Testis (tissue), 3 donors: ENCODE data around the gene NCBP2. TPM values are rescaled to one million over a fixed set of nuclear protein-coding genes. Genes with fewer than 3 reads are reported as not detected.

Experiments used
- DNase-seq: peaks from one replicate; pipeline ENCODE4 v3.0.0-alpha.2; 2019
- H3K27ac ChIP-seq, 2 donors: fragments of 200-600 bp; sonication (generic); one replicate each; pipeline ENCODE4 v1.5.1; 2019
- H3K27me3 ChIP-seq: fragments of 200-600 bp; sonication (generic); one replicate; pipeline ENCODE4 v1.5.1; 2019
- H3K36me3 ChIP-seq: fragments of 200-600 bp; sonication (generic); one replicate; pipeline ENCODE4 v1.5.1; 2017; ENCODE audit warnings: low read depth; ENCODE audit errors: missing control alignments
- H3K4me1 ChIP-seq: fragments of 200-600 bp; sonication (generic); one replicate; pipeline ENCODE4 v1.5.1; 2019
- H3K4me3 ChIP-seq, 2 donors: fragments of 200-600 bp; sonication (generic); one replicate each; pipeline ENCODE4 v1.5.1; 2017 to 2019
- H3K9me3 ChIP-seq: fragments of 200-600 bp; sonication (generic); one replicate; pipeline ENCODE4 v1.5.1; 2017
- CTCF ChIP-seq, 3 experiments: fragments of 450-650 bp in 2 of 3; fragments of 200-600 bp in 1 of 3; sonication (generic) in 1 of 3; IDR thresholded peaks; one replicate each; pipeline ENCODE4 v1.5.1; 2016 to 2019; ENCODE audit warnings: antibody characterized with exemption in 3 of 3, mild to moderate bottlenecking in 2 of 3, moderate library complexity in 1 of 3
- POLR2A ChIP-seq: fragments of 450-650 bp; IDR thresholded peaks from one replicate; pipeline ENCODE4 v1.6.1; 2017; ENCODE audit warnings: antibody characterized with exemption, mild to moderate bottlenecking, moderate library complexity
- WGBS, 2 donors: methylation state at CpG; one replicate each; pipeline ENCODE4 v1.1.5; 2018; 5-methylcytosine and 5-hydroxymethylcytosine counted together
- intact Hi-C: fragments of 100-400 bp; cut with DNase I; formaldehyde crosslinking; loops from one replicate; pipeline ENCODE4 v1.15.1; 2023; ENCODE audit warnings: low total_unique reads
- polyA plus RNA-seq: library from polyadenylated mRNA; stranded (reverse); fragments of 350-450 nt; fragmentation: Illumina TruSeq; extraction: RNeasy Lipid Tissue Mini Kit (QIAGEN cat#74804); gene quantifications from one replicate; pipeline ENCODE4 v1.2.3, GENCODE V29; 2014; ENCODE audit warnings: low read depth, low replicate concordance; ENCODE audit not compliant: insufficient read depth
- total RNA-seq, 2 donors: library from RNA; depleted of rRNA; stranded (reverse); fragments of >200 nt; gene quantifications; one replicate each; pipeline ENCODE4 v1.2.3, GENCODE V29; 2016

Gene NCBP2
- total and polyA plus RNA-seq, 3 donors from 2014 or later: 30.6 to 53.3 (median 40.8) TPM

GRCh38 chr3:196932600-196932999, 9.7 kb downstream of the NCBP2 start:
- WGBS, 2 donors: 90 to 95% methylated on average over 3 of the region's 3 CpGs
- Histone ChIP-seq H3K4me1 (no peaks in the 10 kb centered on the region), H3K9me3 (no peaks in the 10 kb centered on the region), H3K36me3 (no peaks in the 10 kb centered on the region), H3K27me3 (no peaks in the 10 kb centered on the region), H3K4me3 (no peak overlapping the region), H3K27ac (no peak overlapping the region)
- intact Hi-C loops: no loop called here
- no peak for DNase-seq
- TF ChIP-seq POLR2A (no peak), CTCF (IDR thresholded peaks at IDR 0.05) (no peak)

DNA sequence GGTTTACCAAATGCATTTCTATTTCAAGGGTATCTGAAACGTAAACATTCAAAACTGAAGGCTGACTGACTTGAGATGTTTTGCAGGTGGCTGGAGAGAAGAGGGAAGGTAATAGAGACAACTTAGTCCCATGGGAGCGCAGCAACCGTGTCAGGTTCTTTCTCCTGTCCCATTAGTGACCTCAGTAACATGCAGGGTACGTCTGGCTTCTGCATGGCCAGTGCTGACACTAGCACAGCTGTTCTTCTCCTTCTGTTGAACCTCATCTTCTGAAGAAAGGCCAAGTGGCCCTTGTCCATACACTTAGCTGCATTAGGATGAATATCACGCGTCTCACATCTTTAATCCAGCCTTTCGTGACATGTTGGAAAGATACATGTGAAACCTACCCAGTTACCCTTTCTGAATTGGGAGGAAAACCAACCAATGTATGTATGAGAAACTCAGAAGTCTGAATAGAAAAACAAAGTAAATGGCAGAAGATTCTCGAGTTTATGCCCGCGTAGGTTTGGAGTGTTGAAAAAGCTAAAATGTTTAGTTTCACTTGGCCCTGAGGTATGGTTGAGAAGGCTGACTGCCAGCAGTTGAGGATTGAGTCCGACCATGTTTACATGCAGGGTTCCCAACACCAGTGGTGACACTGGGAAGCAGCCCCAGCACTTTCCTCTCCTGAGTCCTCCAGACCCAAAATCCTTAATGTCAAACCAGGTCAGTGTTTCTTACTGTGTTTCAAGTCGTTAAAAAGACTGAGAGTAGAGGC, 10.3 kb downstream of the NCBP2 start:
- Histone ChIP-seq H3K36me3 (no peaks in the 10 kb centered on the region), H3K4me1 (no peaks in the 10 kb centered on the region), H3K27ac (no peak overlapping the region), H3K4me3 (no peak overlapping the region), H3K9me3 (no peaks in the 10 kb centered on the region), H3K27me3 (no peaks in the 10 kb centered on the region)
- DNase-seq: no peak
- 86 to 88% methylated on average over 12 of the region's 12 CpGs for WGBS, 2 donors
- TF ChIP-seq POLR2A: no peak
- TF ChIP-seq CTCF (IDR thresholded peaks at IDR 0.05): no peak
- intact Hi-C loops: no loop called here

DNA sequence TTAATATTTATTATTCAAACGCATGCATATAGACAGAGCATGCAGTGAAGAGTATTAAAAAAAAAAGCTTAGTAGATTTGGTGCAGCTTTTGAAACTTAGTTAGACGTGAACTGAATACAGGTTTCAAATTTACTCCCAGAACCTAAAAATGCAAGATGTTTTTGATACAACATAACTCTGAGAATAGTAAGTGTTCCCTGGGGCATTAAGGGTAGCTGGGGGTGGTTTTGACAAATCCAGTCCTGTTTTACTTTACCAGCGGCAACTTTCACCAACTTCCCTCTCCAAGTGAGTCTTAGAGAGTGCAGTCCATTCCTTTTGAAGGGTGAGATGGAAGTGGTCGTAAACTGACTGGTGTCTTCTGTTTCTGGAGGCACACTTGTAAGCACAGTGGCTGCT, 11.2 kb downstream of the NCBP2 start:
- 87% methylated on average over 4 of the region's 4 CpGs for WGBS, 2 donors
- Histone ChIP-seq H3K9me3 (no peaks in the 10 kb centered on the region), H3K36me3 (no peaks in the 10 kb centered on the region), H3K27ac (no peak overlapping the region), H3K4me3 (no peak overlapping the region), H3K4me1 (no peaks in the 10 kb centered on the region), H3K27me3 (no peaks in the 10 kb centered on the region)
- intact Hi-C loops: no loop called here
- TF ChIP-seq CTCF (IDR thresholded peaks at IDR 0.05) (no peak), POLR2A (no peak)
- no peak for DNase-seq

DNA sequence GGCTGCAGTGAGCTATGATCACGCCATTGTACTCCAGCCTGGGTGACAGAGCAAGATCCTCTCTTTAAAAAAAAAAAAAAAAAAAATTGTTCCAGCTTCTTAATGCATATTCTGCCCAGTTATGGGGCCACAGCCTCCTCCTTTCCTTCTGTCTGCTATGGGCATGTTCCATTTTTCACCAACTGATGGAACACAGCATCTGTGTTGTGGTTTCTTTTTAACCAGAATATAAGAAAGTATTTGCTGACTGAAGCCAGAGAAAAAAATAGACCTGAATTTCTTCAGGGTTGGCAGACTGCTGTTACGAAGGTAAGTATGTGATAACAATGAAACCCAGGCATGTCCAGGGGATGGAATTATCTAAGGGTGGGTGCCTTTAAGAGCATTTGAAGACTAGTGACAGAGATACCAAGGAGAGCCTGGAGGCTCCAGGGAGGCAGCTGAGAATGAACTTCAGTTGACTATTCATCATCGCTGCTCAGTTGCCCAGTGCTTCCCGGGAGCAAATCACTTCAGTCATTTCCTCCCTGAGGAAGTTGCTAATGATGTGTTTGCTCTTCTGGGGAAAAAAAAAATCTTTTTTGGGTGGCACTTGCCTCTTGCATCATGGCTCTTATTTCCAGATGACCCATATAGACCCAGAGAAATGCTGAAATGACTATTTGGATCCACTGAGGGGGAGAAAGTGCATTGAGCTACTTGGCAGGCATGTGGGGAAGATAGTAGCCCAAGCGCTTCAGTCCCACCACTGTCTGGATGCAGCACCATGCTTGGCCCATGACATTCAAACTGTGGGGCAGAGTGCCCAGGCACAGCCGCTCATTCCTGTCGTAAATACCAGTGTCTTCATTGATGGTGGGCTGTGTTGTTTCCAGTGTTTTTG, 14.5 kb downstream of the NCBP2 start:
- intact Hi-C loops: no loop called here
- H3K4me1 ChIP-seq: no peaks in the 10 kb centered on the region
- no peaks in the 10 kb centered on the region for H3K27me3 ChIP-seq
- no peak overlapping the region for H3K4me3 ChIP-seq
- H3K27ac ChIP-seq: no peak overlapping the region
- H3K36me3 ChIP-seq: no peaks in the 10 kb centered on the region
- no peak for TF ChIP-seq CTCF (IDR thresholded peaks at IDR 0.05)
- TF ChIP-seq POLR2A: no peak
- 92 to 94% methylated on average over 7 of the region's 7 CpGs for WGBS, 2 donors
- no peak for DNase-seq
- H3K9me3 ChIP-seq: no peaks in the 10 kb centered on the region
